Thyroid gland (tissue), 4 donors: ENCODE data around the gene ELFN2.

ENCODE experiments used
- POLR2A ChIP-seq, 2 donors: fragments of 450-650 bp; IDR thresholded peaks; one replicate each; pipeline ENCODE4 v1.6.1; 2017; ENCODE audit warnings: antibody characterized with exemption in 2 of 2, mild to moderate bottlenecking in 2 of 2, moderate library complexity in 1 of 2
- TF ChIP-seq, protein P1 (sequence below), 6 experiments: fragments of 200-600 bp in 3 of 6; fragments of 450-650 bp in 3 of 6; sonication (generic) in 3 of 6; IDR thresholded peaks; one replicate each; pipeline ENCODE4 v1.5.1; 2016 to 2019; ENCODE audit warnings: antibody characterized with exemption in 6 of 6, mild to moderate bottlenecking in 2 of 6, inconsistent platforms in 1 of 6, moderate library complexity in 1 of 6

GRCh38 chr22:37390075-37390474 is 37.2 kb downstream of the ELFN2 start:
- no peak for TF ChIP-seq POLR2A (IDR thresholded peaks at IDR 0.05)
- TF ChIP-seq, protein P1, sequence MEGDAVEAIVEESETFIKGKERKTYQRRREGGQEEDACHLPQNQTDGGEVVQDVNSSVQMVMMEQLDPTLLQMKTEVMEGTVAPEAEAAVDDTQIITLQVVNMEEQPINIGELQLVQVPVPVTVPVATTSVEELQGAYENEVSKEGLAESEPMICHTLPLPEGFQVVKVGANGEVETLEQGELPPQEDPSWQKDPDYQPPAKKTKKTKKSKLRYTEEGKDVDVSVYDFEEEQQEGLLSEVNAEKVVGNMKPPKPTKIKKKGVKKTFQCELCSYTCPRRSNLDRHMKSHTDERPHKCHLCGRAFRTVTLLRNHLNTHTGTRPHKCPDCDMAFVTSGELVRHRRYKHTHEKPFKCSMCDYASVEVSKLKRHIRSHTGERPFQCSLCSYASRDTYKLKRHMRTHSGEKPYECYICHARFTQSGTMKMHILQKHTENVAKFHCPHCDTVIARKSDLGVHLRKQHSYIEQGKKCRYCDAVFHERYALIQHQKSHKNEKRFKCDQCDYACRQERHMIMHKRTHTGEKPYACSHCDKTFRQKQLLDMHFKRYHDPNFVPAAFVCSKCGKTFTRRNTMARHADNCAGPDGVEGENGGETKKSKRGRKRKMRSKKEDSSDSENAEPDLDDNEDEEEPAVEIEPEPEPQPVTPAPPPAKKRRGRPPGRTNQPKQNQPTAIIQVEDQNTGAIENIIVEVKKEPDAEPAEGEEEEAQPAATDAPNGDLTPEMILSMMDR (IDR thresholded peaks at IDR 0.05) = no peak
